Prostate gland (tissue), 2 donors: Measurements from ENCODE around the gene SLC25A13. TPM values are rescaled to one million over a fixed set of nuclear protein-coding genes. Genes with fewer than 3 reads are reported as not detected.

Experiments
- DNase-seq: peaks from one replicate; pipeline ENCODE4 v3.0.0-alpha.2; 2019; ENCODE audit warnings: low spot score
- H3K27ac ChIP-seq, 2 donors: fragments of 200-600 bp; sonication (generic); 2 replicates each; pipeline ENCODE4 v1.5.1; 2017 to 2019
- H3K27me3 ChIP-seq: fragments of 200-600 bp; sonication (generic); replicated peaks from 2 replicates; pipeline ENCODE4 v1.5.1; 2019; ENCODE audit not compliant: insufficient read depth
- H3K36me3 ChIP-seq, 2 donors: fragments of 200-600 bp; sonication (generic); 1 replicate in 1 of 2; 2 replicates in 1 of 2; pipeline versions ENCODE4 v1.5.1 to v1.8.1; 2017 to 2019
- H3K4me1 ChIP-seq: fragments of 200-600 bp; sonication (generic); replicated peaks from 2 replicates; pipeline ENCODE4 v1.5.1; 2019
- H3K4me3 ChIP-seq, 2 donors: fragments of 200-600 bp; sonication (generic); 2 replicates each; pipeline ENCODE4 v1.5.1; 2017 to 2019
- H3K9me3 ChIP-seq: fragments of 200-600 bp; sonication (generic); 2 replicates; pipeline ENCODE4 v1.5.1; 2017
- CTCF ChIP-seq, 4 experiments: fragments of 200-600 bp in 2 of 4; fragments of 450-650 bp in 2 of 4; sonication (generic) in 2 of 4; IDR thresholded peaks; 1 replicate in 3 of 4; 2 replicates in 1 of 4; pipeline ENCODE4 v1.5.1; 2016 to 2019; ENCODE audit warnings: antibody characterized with exemption in 4 of 4, mild to moderate bottlenecking in 2 of 4, moderate library complexity in 2 of 4
- POLR2A ChIP-seq: fragments of 450-650 bp; IDR thresholded peaks from one replicate; pipeline ENCODE4 v1.6.1; 2016; ENCODE audit warnings: antibody characterized with exemption, mild to moderate bottlenecking
- POLR2AphosphoS5 ChIP-seq: sonication (generic); formaldehyde crosslinking; IDR thresholded peaks from one replicate; pipeline ENCODE4 v1.6.1; 2017; ENCODE audit warnings: antibody characterized with exemption
- WGBS: methylation state at CpG from one replicate; pipeline ENCODE4 v1.1.5; 2018; 5-methylcytosine and 5-hydroxymethylcytosine counted together
- intact Hi-C: fragments of 100-400 bp; cut with DNase I; formaldehyde crosslinking; loops from one replicate; pipeline ENCODE4 v1.14.2; 2022
- total RNA-seq, 2 donors: library from RNA; depleted of rRNA; stranded (reverse); fragments of >200 nt; gene quantifications; one replicate each; pipeline ENCODE4 v1.1.0, GENCODE V29; 2016

The SLC25A13 gene
- total RNA-seq, 2 donors from 2014 or later = 14.4 to 41.6 TPM

- intact Hi-C loops = no loop called here
- no peak overlapping the region for H3K27ac ChIP-seq
- no peak for DNase-seq
- H3K27me3 ChIP-seq = no peaks in the 10 kb centered on the region
- no peak for TF ChIP-seq POLR2A
- TF ChIP-seq CTCF (IDR thresholded peaks at IDR 0.05) = no peak
- H3K36me3 ChIP-seq = no peaks in the 10 kb centered on the region
- H3K4me1 ChIP-seq = no peaks in the 10 kb centered on the region
- no peak overlapping the region for H3K4me3 ChIP-seq
- H3K9me3 ChIP-seq = no peaks in the 10 kb centered on the region
- 92% methylated on average over 1 of the region's 1 CpG for WGBS
These were observed 178.2 kb downstream of the SLC25A13 start for GRCh38 chr7:96143495-96144259.

- DNase-seq = no peak
- WGBS = 54% methylated on average over 5 of the region's 5 CpGs
- Histone ChIP-seq H3K9me3 (no peaks in the 10 kb centered on the region), H3K4me3 (no peak overlapping the region), H3K36me3 (no peaks in the 10 kb centered on the region), H3K27me3 (no peaks in the 10 kb centered on the region), H3K4me1 (no peaks in the 10 kb centered on the region), H3K27ac (no peak overlapping the region)
- TF ChIP-seq POLR2AphosphoS5 (no peak), POLR2A (no peak), CTCF (IDR thresholded peaks at IDR 0.05) (no peak)
- intact Hi-C loops = no loop called here
These were observed 185.2 kb downstream of the SLC25A13 start for GRCh38 chr7:96136600-96137239.

- DNase-seq = no peak
- no peaks in the 10 kb centered on the region for H3K36me3 ChIP-seq
- H3K27ac ChIP-seq = no peak overlapping the region
- intact Hi-C loops = no loop called here
- H3K9me3 ChIP-seq = no peaks in the 10 kb centered on the region
- no peaks in the 10 kb centered on the region for H3K4me1 ChIP-seq
- H3K27me3 ChIP-seq = no peaks in the 10 kb centered on the region
- no peak overlapping the region for H3K4me3 ChIP-seq
- TF ChIP-seq CTCF (IDR thresholded peaks at IDR 0.05) (no peak), POLR2AphosphoS5 (no peak), POLR2A (no peak)
- WGBS = 95% methylated on average over 2 of the region's 2 CpGs
These were observed 186.7 kb downstream of the SLC25A13 start for GRCh38 chr7:96135241-96135640.

- no peaks in the 10 kb centered on the region for H3K36me3 ChIP-seq
- H3K27ac ChIP-seq = no peak overlapping the region
- WGBS = 80% methylated on average over 3 of the region's 3 CpGs
- no peaks in the 10 kb centered on the region for H3K4me1 ChIP-seq
- TF ChIP-seq POLR2AphosphoS5 (no peak), CTCF (IDR thresholded peaks at IDR 0.05) (no peak), POLR2A (no peak)
- intact Hi-C loops = no loop called here
- H3K4me3 ChIP-seq = no peak overlapping the region
- H3K27me3 ChIP-seq = no peaks in the 10 kb centered on the region
- DNase-seq = no peak
- H3K9me3 ChIP-seq = no peaks in the 10 kb centered on the region
These were observed 190.4 kb downstream of the SLC25A13 start for GRCh38 chr7:96131525-96131924.

GRCh38 chr7:96127746-96128145 is 194.2 kb downstream of the SLC25A13 start:
- Histone ChIP-seq H3K36me3 (no peaks in the 10 kb centered on the region), H3K9me3 (no peaks in the 10 kb centered on the region), H3K4me1 (no peaks in the 10 kb centered on the region), H3K4me3 (no peak overlapping the region), H3K27ac (no peak overlapping the region), H3K27me3 (no peaks in the 10 kb centered on the region)
- no peak for DNase-seq
- 95% methylated on average over 2 of the region's 2 CpGs for WGBS
- TF ChIP-seq POLR2A = no peak
- TF ChIP-seq CTCF (IDR thresholded peaks at IDR 0.05) = no peak
- TF ChIP-seq POLR2AphosphoS5 = no peak
- intact Hi-C loops = no loop called here
